DMS114 treated with DMSO at 0.1 percent for 48 hours (cell line): ENCODE results near the gene AGFG1.
"Not testable (repeated sequence)": the region's sequence is repeated elsewhere in the genome, so short reads cannot be mapped to it uniquely, and the experiment has no call there.

Experiments
- DNase-seq: peaks from one replicate; lab custom pipeline; 2025; ENCODE audit not compliant: unreplicated experiment; lab: John Stamatoyannopoulos, UW

Gene AGFG1

DNA sequence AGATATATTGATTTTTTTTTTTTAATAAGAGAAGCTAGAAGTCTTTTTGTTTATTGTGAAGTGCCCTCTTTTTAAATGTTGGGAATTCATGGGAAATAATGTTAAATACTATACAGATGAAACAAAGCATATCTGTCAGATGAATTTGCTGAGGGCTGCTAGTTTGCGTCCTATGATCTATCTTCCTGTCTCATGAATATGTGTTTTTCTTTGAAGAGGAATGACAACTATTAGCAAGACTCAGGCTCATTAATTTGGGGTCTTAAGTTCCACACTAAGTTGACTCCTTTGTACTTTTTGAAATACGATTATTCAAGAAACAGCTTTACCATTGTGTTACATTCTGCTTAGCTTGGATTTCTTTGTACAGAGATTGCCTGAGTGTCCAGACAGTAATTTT is 57.9 kb downstream of the AGFG1 start:
- no peak for DNase-seq

DNA sequence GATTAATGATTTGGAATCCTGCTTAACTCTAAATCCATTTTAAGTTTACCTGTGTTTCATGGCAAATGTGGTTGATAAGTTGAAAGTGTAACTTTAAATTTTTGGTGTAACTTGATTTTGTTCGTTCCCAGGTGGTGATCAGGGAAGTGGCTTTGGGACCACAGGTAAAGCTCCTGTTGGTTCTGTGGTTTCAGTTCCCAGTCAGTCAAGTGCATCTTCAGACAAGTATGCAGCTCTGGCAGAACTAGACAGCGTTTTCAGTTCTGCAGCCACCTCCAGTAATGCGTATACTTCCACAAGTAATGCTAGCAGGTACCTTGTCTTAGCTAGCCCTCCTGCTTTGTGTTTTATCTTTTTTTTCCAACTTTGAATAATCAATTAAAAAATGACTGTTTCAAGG is 62.8 kb downstream of the AGFG1 start:
- no peak for DNase-seq

DNA sequence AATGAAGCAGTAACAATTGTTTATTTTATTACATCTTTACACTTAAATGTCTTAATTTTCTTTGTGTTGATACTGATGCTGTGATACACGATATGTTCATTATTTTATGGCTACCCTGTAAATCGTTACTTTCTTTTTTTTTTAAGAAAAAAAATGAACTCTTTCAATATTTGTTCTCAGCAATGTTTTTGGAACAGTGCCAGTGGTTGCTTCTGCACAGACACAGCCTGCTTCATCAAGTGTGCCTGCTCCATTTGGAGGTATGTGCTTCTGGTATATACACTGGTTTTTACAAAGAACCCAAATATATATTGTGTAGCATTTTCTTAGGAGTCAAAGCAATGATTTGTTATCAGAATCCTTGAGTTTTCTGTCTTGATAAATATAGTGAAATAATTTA is 64.5 kb downstream of the AGFG1 start:
- DNase-seq, result no peak

DNA sequence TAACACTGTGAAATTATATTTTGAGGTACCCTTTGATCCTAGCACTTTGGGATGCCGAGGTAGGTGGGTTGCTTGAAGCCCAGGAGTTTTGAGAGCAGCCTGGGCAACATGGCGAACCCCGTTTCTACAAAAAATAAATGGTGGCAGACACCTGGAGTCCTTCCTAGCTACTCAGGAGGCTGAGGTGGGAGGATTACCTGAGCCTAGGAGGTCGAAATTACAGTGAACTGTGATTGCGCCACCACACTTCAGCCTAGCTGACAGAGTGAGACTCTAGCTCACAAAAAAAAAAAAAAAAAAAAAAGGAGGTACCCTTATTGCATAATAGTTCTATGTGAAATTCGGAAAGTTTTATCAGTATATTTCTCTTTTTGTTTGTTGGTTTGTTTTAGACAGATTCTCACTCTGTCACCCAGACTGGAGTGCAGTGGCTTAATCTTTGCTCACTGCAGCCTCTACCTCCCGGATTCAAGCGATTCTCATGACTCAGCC is 67.6 kb downstream of the AGFG1 start:
- no peak for DNase-seq

DNA sequence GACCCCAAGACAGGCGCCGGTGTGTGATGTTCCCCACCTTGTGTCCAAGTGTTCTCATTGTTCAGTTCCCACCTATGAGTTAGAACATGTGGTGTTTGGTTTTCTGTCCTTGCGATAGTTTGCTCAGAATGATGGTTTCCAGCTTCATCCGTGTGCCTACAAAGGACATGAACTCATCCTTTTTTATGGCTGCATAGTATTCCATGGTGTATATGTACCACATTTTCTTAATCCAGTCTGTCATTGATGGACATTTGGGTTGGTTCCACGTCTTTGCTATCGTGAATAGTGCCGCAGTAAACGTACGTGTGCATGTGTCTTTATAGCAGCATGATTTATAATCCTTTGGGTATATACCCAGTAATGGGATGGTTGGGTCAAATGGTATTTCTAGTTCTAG is 68.4 kb downstream of the AGFG1 start:
- not testable (repeated sequence) for DNase-seq

DNA sequence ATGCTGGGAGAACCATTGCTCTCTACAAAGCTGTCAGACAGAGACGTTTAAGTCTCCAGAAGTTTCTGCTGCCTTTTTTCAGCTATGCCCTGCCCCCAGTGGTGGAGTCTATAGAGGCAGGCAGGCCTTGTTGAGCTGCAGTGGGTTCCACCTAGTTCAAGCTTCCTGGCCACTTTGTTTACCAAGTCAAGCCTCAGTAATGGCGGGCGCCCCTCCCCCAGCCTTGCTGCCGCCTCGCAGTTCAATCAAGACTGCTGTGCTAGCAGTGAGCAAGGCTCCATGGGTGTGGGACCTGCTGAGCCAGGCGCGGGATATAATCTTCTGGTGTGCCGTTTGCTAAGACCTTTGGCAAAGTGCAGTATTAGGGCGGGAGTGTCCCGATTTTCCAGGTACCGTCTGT is 74.0 kb downstream of the AGFG1 start:
- no peak for DNase-seq

DNA sequence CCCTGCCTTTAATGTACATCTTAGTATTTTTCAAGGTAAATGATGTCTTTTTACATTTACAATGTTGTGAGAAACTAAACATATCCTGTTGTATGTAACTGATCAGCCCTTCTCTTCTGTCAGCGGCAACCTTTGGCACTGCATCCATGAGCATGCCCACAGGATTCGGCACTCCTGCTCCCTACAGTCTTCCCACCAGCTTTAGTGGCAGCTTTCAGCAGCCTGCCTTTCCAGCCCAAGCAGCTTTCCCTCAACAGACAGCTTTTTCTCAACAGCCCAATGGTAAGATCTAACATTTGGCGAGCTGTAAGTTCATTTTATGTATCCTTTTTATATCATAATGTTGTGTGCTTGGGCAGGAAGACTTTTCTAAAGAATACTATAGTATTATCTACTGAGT is 79.9 kb downstream of the AGFG1 start:
- DNase-seq, result no peak

DNA sequence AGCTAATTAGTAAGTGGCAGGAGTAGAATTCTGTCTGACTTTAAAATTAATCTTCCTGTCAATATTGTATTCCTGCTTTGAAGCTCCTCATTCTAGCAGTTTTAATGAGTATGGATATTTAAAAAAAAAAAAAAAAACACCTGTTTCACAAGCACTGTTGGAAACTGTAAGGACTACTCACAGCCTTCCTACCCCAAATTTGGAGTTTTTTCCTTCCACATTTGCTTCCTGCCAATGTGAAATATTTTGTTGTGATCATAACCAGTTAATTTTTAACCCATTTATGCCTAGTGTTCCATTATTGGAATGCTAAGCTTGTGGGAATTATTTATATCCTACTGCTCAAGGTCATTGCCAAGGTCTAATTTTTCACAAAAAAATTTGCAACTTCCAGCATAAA is 90.6 kb downstream of the AGFG1 start:
- DNase-seq, result no peak

DNA sequence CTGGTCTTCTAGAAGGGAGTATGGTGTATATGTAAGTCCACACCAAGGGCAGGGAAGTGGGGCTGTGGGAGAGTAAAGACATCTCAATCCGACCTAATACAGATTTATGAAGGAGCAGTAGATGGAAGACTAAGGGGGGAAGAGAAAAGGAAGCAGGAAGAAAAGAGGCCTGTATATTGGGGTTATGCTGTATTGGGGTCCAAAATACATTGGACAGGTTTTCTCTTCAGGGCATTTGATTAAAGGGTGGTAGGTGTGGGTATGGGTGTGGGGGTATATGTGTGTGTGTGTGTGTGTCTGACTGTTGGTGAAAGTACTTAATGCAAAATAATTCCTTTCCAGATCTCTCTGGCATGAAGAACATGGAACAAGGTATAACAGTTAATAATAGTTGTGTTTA is 93.1 kb downstream of the AGFG1 start:
- no peak for DNase-seq

DNA sequence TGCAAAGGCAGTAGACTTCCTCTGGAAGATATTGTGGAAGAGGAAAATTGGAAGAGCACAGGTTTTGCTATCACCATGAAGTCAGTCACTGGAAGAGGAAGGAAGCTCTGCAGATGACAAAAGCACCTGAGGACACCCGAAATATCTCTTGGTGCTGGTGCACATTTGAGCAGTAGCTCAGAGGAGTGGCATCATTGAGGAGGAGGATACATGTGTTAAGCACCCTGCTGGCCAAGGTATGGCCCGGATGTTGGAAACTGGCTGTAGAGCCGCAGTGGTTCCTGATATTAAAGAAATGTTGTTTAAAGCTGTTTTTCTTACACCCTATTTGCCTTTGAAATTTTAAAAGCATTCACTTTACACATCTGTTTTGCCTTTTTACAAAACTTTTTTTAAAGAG is 94.1 kb downstream of the AGFG1 start:
- no peak for DNase-seq

DNA sequence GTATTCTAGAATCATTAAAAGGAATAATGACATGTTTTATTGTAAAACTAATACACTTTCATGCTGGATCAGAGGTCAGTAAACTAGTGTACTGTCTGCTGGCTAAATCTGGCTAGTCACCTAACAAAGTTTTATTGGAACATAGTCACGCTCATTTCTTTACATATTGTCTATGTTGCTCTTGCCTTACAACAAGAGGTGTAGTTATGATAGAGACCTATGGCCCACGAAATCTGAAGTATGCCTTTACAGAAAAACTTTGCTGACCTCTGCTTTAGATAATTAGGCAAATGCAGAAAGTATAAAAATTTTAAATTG is 96.9 kb downstream of the AGFG1 start:
- no peak for DNase-seq

DNA sequence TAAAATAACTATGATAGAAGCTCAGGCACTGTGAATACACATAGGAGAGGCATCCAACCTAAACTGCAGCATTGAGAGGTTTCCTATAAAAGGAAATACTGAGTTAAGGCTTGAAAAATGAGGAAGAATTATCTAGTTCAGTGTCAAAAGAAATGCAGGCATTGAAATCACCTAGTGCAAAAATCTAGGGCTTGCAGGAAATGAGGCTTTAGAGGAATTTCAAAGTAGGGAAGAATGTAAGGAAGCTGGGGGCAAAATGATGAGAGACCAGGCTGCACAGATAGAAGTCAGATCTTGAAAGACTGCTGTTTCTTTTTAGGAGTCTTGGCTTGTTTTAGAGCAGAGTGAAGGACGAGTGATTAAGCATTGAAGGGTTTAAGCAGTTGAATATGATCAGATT is 98.7 kb downstream of the AGFG1 start:
- no peak for DNase-seq

DNA sequence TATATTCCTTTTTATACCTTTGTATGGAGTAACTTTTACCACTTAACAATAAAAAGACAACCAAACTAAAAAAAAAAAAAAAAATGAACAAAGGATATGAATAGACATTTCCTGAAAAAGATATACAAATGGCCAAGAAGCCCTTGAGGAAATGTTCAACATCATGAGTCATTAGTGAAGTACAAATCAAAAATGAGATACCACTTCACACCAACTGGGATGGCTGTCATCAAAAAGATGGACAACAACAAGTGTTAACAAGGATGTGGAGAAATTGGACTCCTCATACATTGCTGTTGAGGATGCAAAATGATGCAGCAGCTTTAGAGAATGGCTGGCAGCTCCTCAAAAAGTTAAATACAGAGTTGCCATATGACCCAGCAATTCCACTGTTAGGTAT is 104.2 kb downstream of the AGFG1 start:
- no peak for DNase-seq

DNA sequence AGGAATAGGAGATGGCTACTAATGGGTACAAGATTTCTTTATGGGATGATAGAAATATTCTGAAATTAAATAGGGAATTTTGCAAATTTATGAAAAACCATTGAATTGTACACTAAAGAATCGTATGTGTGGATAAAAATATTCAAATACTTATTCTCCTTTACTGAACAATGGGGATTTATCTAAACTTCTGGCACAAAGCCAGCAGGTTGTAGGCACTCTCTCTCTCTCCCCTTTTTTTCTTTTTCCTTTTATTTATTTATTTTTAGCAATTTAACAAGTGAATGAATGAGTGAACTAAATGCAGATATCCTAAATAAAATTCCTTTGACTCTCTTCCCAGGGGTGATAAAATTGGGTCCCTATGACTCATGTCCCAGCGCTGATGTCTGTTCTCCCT is 104.9 kb downstream of the AGFG1 start:
- no peak for DNase-seq

DNA sequence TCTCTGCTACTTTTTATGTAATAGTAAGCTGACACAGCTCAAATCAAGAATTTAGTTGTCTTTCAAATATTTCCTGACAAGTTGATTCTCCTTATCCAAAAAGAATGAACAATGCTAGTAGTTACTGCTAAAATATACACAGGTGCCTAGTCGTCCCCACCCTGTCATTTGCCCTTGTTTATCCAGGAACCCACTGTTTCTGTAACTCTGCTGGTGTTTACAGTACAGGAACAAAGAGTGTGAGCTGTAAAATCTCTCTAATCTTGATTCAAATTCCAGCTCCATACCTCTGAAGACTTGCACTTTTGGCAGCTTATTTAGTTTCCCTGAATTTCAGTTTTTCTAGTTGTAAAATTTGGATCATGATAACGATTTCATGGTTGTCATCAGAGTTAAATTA is 105.6 kb downstream of the AGFG1 start:
- DNase-seq, result no peak

DNA sequence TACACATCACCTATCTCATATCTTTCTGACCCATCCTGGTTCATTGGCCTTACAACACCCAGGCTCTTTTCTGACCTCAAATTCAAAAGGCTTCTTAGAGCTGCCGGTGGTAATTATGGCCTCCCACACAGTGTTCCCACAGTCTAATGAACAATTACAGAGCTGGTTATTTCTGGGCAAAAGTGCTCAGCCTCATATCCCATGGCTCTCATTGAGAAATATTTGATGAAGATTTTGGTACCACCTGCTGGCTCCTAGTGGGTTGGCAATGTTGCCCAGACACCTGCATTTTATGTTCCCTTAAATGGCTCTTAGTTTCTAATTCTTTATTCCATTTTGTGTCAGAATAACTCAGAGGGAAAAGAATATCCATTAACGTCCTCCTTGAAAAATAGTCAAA is 106.7 kb downstream of the AGFG1 start:
- DNase-seq, result no peak

DNA sequence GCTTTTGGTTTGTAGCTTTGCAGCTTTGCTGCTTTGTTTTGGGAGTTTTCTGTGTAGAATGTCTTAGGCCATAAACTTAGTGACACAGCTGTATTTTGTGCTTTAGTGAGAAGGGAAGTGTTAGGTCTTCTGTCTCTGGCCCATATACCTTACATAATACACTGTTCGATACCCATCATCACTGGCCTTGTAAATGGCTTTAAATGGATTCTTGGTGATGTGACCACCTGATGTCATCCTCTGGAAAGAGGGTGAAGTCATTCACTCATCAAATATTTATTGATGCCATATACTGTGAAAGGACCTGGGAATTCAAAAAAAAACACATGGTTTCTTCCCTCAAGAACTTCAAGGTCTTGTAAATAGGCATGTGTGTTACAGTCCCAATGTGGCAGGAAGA is 107.8 kb downstream of the AGFG1 start:
- DNase-seq, result no peak

DNA sequence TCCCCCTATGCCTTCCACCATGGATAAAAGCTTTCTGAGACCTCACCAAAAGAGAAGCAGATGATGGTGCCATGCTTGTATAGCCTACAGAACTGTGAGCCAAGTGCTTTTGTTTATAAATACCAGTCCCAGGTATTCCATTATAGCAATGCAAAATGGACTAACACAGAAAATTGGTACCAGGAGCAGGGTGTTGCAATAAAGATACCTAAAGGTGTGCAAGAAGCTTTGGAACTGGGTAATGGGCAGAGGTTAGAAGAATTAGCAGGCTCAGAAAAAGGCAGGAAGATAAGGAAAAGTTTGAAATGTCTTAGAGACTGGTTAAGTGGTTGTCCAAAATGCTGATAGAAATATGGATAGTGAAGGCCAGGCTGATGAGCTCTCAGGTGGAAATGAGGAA is 110.4 kb downstream of the AGFG1 start:
- no peak for DNase-seq

DNA sequence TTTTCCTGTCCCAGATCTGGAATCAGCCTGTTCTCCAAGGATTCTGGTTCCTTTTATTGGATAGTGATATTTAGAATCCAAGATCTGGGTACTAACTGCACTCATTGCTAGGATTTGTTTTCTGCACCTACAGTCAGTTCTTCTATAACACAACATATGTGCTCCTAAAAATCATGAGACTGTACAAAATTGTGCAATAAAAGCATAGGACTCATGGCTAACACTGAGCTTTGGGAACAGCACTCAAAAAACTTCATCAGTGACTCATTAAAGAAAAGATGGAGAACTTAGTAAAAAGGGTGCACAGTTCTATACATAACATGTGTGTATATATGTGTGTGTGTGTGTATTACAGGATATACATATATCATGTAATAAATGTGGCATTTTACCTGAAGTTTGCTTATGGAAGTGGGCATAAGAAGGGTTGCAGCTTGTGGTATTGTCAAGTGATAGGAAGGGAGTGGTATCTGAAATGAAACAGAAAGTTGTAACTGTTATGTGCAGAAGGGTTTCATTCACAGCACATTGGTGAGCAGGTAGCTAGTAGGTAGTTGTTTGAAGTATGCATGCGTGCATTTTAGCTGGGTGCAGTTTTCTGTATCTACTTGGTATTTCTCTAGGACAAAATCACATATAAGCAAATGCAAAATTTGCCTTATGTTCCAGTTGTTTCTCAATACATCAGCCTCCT is 120.9 kb downstream of the AGFG1 start:
- DNase-seq, result no peak

DNA sequence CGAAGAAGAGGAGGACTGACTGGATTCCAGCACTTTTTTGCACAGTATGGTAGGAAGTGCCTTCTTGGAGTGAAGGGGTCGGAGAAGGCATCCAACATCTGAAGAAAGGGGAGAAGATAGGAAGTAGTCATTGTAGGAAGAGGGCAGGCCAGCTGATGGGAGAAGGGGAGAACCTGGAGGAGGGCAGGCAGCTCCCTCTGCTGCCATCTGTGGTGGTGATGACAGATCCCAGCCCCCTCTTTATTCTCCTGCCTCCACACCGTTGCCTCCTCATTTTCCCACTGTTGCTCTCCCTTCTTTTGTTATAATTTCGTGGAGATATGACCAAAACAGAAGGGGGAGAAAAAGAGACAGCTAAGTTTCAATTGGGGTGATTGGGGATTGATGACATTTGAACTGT is 123.8 kb downstream of the AGFG1 start:
- no peak for DNase-seq

DNA sequence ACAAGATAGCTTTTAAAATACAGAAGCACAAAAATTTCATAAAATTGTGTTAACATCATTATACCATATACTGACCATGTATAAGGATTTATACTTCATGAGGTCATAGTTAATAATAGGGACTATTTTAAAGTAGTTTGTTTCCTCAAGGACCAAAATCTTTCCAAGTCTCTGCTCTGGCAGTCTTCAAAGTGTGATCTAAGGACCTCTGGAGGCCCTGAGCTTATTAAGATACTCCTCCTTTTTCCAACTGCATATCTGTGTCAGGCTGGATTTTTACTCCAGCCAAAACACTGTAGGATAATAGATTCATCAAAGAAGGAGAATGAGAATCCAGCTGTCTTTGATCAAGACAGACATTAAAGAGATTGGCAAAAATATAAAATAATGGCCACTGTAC is 125.1 kb downstream of the AGFG1 start:
- DNase-seq, result no peak

DNA sequence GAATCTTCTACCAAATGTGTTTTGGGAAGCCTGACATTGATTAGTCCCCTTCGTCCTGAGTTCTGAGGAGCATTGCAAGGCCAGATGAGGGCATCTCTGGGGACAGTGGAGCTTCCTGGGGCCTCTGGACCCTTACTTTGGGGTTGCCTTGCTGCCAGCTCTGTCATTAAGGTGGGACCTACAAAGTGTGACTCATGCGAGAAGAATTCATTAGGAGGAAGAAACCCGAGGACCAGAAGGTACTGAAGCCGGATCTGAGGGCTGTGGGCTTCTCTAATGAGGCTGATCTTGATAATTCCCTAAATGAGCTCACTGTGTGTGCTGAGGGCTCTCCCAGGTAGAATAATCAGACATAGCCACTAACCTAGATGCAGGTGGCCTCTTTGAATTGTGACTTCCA is 126.0 kb downstream of the AGFG1 start:
- no peak for DNase-seq

DNA sequence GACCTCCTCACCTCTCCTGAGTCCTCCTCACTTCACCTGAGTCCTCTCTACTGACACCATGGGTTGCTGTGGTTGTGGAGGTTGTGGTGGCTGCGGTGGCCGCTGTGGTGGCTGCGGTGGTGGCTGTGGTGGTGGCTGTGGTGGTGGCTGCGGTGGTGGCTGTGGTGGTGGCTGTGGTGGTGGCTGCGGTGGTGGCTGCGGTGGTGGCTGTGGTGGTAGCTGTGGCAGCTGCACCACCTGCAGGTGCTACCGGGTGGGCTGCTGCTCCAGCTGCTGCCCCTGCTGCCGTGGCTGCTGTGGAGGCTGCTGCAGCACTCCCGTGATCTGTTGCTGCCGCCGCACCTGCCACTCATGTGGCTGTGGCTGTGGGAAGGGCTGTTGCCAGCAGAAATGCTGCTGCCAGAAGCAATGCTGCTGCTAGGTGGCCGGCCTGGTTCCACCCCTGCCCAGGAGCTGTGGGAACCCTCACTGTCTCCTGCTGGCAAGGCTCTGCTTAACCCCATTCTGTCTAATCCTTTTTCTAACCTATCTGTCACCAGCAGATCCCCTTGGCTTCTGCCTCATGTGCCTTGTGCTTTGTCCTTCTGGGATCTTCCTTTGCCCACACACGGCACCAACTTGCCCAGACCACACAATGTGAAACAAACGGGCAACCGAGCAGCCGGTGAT is 127.0 kb downstream of the AGFG1 start, which contains the start of gene SCYGR2:
Gene SCYGR2, plus strand, starts transcription at position 59 of the 669 bp plus-strand sequence. Its CDS starts 0 bp downstream, at position 59.
- DNase-seq, result not testable (repeated sequence)
